Breast epithelium (tissue), 4 donors: ENCODE results near the gene CHFR. TPM values are rescaled to one million over a fixed set of nuclear protein-coding genes. Genes with fewer than 3 reads are reported as not detected.
A peak's percentile ranks its signal among the peaks of the same experiment; 100 is the strongest.
"Not testable (repeated sequence)": the region's sequence is repeated elsewhere in the genome, so short reads cannot be mapped to it uniquely, and the experiment has no call there.

ENCODE experiments used
- DNase-seq, 2 donors: peaks; one replicate each; pipeline ENCODE4 v3.0.0-alpha.2; 2019; ENCODE audit warnings: low spot score in 2 of 2
- H3K27ac ChIP-seq, 2 donors: fragments of 200-600 bp; sonication (generic) in 1 of 2; one replicate each; pipeline ENCODE4 v1.5.1; 2016 to 2019; ENCODE audit warnings: mild to moderate bottlenecking in 1 of 2
- H3K27me3 ChIP-seq, 2 donors: fragments of 200-600 bp; sonication (generic) in 1 of 2; one replicate each; pipeline versions ENCODE4 v1.5.1 to v1.6.0; 2017 to 2019; ENCODE audit warnings: control low read depth in 1 of 2, mild to moderate bottlenecking in 1 of 2
- H3K36me3 ChIP-seq: fragments of 200-600 bp; one replicate; pipeline ENCODE4 v1.5.1; 2019
- H3K4me1 ChIP-seq, 2 donors: fragments of 200-600 bp; sonication (generic); one replicate each; pipeline ENCODE4 v1.5.1; 2016 to 2019; ENCODE audit warnings: control low read depth in 1 of 2
- H3K4me3 ChIP-seq, 3 donors: fragments of 200-600 bp; sonication (generic); 1 replicate in 2 of 3; 2 replicates in 1 of 3; pipeline ENCODE4 v1.5.1; 2016 to 2019; ENCODE audit warnings: mild to moderate bottlenecking in 3 of 3, moderate library complexity in 2 of 3
- H3K9me3 ChIP-seq, 2 donors: fragments of 200-600 bp; sonication (generic) in 1 of 2; one replicate each; pipeline ENCODE4 v1.5.1; 2016 to 2019; ENCODE audit warnings: control low read depth in 1 of 2
- CTCF ChIP-seq, 3 donors: fragments of 450-650 bp; IDR thresholded peaks; one replicate each; pipeline ENCODE4 v1.5.1; 2016 to 2017; ENCODE audit warnings: antibody characterized with exemption in 3 of 3, mild to moderate bottlenecking in 3 of 3, moderate library complexity in 3 of 3
- POLR2A ChIP-seq: fragments of 450-650 bp; IDR thresholded peaks from one replicate; pipeline ENCODE4 v1.6.1; 2016; ENCODE audit warnings: antibody characterized with exemption, mild to moderate bottlenecking, moderate library complexity
- POLR2AphosphoS5 ChIP-seq, 3 donors: sonication (generic); formaldehyde crosslinking; IDR thresholded peaks; one replicate each; pipeline ENCODE4 v1.6.1; 2017; ENCODE audit warnings: antibody characterized with exemption in 3 of 3
- intact Hi-C: fragments of 100-400 bp; cut with DNase I; formaldehyde crosslinking; loops from one replicate; pipeline ENCODE4 v1.15.1; 2023; ENCODE audit warnings: low total_unique reads
- total RNA-seq, 3 donors: library from RNA; depleted of rRNA; stranded (reverse); fragments of >200 nt; gene quantifications; one replicate each; pipeline ENCODE4 v1.1.0, GENCODE V29; 2016

CHFR gene
- total RNA-seq, result 10 to 100 TPM; 22.4 to 36.1 (median 26.5) TPM

GRCh38 chr12:132887513-132888351 is at the start of gene CHFR:
CHFR (minus strand) TSS chr12:132887605; CDS start chr12:132887328, 277 bp downstream.
- Histone ChIP-seq H3K4me1 (no peaks in the 10 kb centered on the region), H3K4me3 (peak within 1 kb of the TSS; percentile 58 to 71 (median 70)), H3K36me3 (no peaks in the 10 kb centered on the region), H3K9me3 (no peaks in the 10 kb centered on the region), H3K27me3 (no peaks in the 10 kb centered on the region), H3K27ac (peak within 1 kb of the TSS; percentile 87 to 95)
- TF ChIP-seq POLR2AphosphoS5 (IDR thresholded peaks at IDR 0.05) (peak; percentile 79 to 81 (median 80)), POLR2A (peak; percentile 31), CTCF (IDR thresholded peaks at IDR 0.05) (no peak)
- DNase-seq, result peak; percentile 94 to 96
- intact Hi-C loops, result no loop called here

GRCh38 chr12:132936921-132937320 is 49.5 kb upstream of the CHFR start:
- H3K27ac ChIP-seq, DNase-seq, H3K4me3 ChIP-seq, H3K27me3 ChIP-seq, H3K36me3 ChIP-seq, intact Hi-C loops, H3K4me1 ChIP-seq: not testable (repeated sequence)
- H3K9me3 ChIP-seq, result peaks cover 83 to 89% of the 10 kb centered on the region in 2 donors

GRCh38 chr12:132936163-132936562 is 48.8 kb upstream of the CHFR start:
- no peak for DNase-seq
- H3K4me3 ChIP-seq, result no peak overlapping the region
- H3K27me3 ChIP-seq, result no peaks in the 10 kb centered on the region
- peaks cover 8% of the 10 kb centered on the region for H3K36me3 ChIP-seq
- peaks cover 83 to 89% of the 10 kb centered on the region in 2 donors for H3K9me3 ChIP-seq
- no peak overlapping the region for H3K27ac ChIP-seq
- no peaks in the 10 kb centered on the region for H3K4me1 ChIP-seq
- no peak for TF ChIP-seq POLR2AphosphoS5 (IDR thresholded peaks at IDR 0.05)
- TF ChIP-seq POLR2A, result no peak
- TF ChIP-seq CTCF (IDR thresholded peaks at IDR 0.05), result no peak
- intact Hi-C loops, result no loop called here

GRCh38 chr12:132926415-132926833 is 39.0 kb upstream of the CHFR start:
- Histone ChIP-seq H3K4me1 (no peaks in the 10 kb centered on the region), H3K4me3 (no peak overlapping the region), H3K36me3 (peaks cover 22% of the 10 kb centered on the region), H3K27ac (no peak overlapping the region), H3K9me3 (peaks cover 94 to 100% of the 10 kb centered on the region in 2 donors), H3K27me3 (no peaks in the 10 kb centered on the region)
- intact Hi-C loops, result no loop called here
- DNase-seq, result no peak
- TF ChIP-seq POLR2A (no peak), CTCF (IDR thresholded peaks at IDR 0.05) (no peak), POLR2AphosphoS5 (IDR thresholded peaks at IDR 0.05) (no peak)

GRCh38 chr12:132925597-132926414 is 38.4 kb upstream of the CHFR start:
- intact Hi-C loops, result no loop called here
- Histone ChIP-seq H3K27me3 (no peaks in the 10 kb centered on the region), H3K9me3 (peaks cover 92 to 100% of the 10 kb centered on the region in 2 donors), H3K4me3 (no peak overlapping the region), H3K4me1 (no peaks in the 10 kb centered on the region), H3K27ac (no peak overlapping the region), H3K36me3 (peaks cover 20% of the 10 kb centered on the region)
- no peak for DNase-seq
- TF ChIP-seq CTCF (IDR thresholded peaks at IDR 0.05) (no peak), POLR2A (no peak), POLR2AphosphoS5 (IDR thresholded peaks at IDR 0.05) (no peak)
